IPS-20b (cell line): Measurements from ENCODE around the gene MANSC4.

ENCODE experiments used
- H3K27ac ChIP-seq: one replicate; pipeline ENCODE4 v1.5.1; 2013; ENCODE audit warnings: low read length
- H3K27me3 ChIP-seq: 2 replicates; pipeline ENCODE4 v1.6.1; 2013; ENCODE audit warnings: mild to moderate bottlenecking, low read length, inconsistent platforms; ENCODE audit not compliant: insufficient read depth
- H3K36me3 ChIP-seq: 2 replicates; pipeline ENCODE4 v1.6.1; 2013; ENCODE audit warnings: low read depth, mild to moderate bottlenecking, inconsistent platforms, low read length, moderate library complexity; ENCODE audit not compliant: insufficient read depth
- H3K4me1 ChIP-seq: 2 replicates; pipeline ENCODE4 v1.6.1; 2013; ENCODE audit warnings: mild to moderate bottlenecking, control low read depth, inconsistent platforms, low read length, moderate library complexity; ENCODE audit not compliant: insufficient read depth
- H3K4me3 ChIP-seq: 2 replicates; pipeline ENCODE4 v1.5.1; 2013; ENCODE audit warnings: mild to moderate bottlenecking, low read length, inconsistent platforms
- H3K9ac ChIP-seq: 2 replicates; pipeline ENCODE4 v1.6.1; 2013; ENCODE audit warnings: low read depth, mild to moderate bottlenecking, inconsistent platforms, low read length, moderate library complexity
- H3K9me3 ChIP-seq: 2 replicates; pipeline ENCODE4 v1.6.1; 2013; ENCODE audit warnings: mild to moderate bottlenecking, low read depth, low read length, inconsistent platforms; ENCODE audit not compliant: insufficient read depth

MANSC4 gene

DNA sequence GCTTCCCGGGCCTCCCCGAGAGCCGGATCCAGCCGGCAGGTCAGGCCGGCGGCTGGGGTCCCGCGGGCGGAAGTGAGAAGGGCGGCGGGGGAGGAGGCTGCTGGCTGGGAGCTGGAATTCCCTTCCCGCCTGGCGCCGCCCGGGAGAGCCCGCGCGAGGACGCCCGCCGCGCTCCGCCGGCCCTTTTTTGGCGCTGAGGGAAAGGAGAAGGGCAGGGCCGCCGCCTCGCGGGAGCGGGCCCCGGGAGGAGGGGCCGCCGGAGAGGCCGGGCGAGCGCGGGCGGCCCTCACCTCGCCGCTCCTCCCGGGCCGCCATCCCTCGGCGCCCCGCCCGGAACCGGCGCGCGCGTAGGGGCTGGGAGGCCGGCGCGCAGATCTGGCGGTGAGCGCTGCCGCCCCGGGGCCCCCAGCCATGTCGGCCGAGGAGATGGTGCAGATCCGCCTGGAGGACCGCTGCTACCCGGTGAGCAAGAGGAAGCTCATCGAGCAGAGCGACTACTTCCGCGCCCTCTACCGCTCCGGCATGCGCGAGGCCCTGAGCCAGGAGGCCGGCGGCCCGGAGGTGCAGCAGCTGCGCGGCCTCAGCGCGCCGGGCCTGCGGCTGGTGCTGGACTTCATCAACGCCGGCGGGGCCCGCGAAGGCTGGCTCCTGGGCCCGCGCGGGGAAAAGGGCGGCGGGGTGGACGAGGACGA, at the start of gene MANSC4, which contains the start of gene KLHL42:
MANSC4 (minus strand) TSS at position 317 of the 692 bp plus-strand sequence. CDS start 8,960 bp downstream, outside the sequence.
KLHL42 (plus strand) TSS at position 314 of the 692 bp plus-strand sequence; CDS start at position 412, 98 bp downstream.
- H3K4me1 ChIP-seq = peaks cover 8% of the 10 kb centered on the region; the same call in 1 of the 2 replicates
- no peaks in the 10 kb centered on the region for H3K9me3 ChIP-seq
- H3K36me3 ChIP-seq = peaks cover 9% of the 10 kb centered on the region; the same call in 1 of the 2 replicates
- H3K27ac ChIP-seq = peak within 1 kb of the TSS; percentile 72
- peak within 1 kb of the TSS; percentile 83 for H3K4me3 ChIP-seq
- H3K27me3 ChIP-seq = no peaks in the 10 kb centered on the region
- H3K9ac ChIP-seq = peak within 1 kb of the TSS; percentile 92; the same call in 1 of the 2 replicates

DNA sequence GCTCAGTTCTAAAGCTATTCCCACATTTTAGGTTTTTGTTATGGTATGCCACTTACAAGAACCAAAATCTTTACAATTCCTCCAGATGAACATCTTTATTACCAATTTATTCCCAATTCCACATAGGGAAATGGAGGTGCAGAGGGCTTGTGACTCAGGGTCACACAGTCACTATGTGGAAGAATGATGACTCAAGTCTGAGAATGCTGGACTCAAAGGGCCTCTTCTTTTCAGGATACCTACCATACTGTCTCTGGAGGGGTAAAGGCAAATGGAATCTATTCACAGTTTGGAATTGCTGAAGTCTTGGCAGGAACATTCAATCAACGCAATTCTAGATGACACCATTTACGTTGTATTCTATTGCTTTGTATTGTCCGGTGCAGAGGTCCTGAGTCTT, 48.2 kb upstream of the MANSC4 start:
- Histone ChIP-seq H3K27me3 (no peaks in the 10 kb centered on the region), H3K9me3 (no peaks in the 10 kb centered on the region), H3K9ac (no peak overlapping the region), H3K4me3 (no peak overlapping the region), H3K4me1 (peaks cover 3% of the 10 kb centered on the region; the same call in 1 of the 2 replicates), H3K27ac (no peak overlapping the region), H3K36me3 (no peaks in the 10 kb centered on the region)

DNA sequence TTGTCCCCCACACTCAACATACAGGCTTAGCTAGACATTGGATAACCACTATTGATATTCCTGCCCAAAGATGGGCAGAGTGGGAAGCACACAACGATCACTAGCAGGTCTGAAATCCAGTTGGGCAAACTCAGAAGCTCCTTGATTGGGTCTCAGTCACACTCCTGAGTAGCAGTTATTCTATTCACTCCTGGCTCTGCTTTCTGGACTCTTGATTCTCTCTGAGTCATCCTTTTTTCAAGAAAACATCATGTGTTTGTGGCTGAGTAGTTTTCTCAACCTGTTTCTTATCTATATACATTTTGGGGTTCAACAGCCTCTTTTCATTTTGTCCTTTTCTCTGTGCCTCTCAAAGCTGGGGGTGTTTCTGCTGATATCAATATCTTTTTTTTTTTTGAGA, 46.0 kb upstream of the MANSC4 start:
- Histone ChIP-seq H3K9ac (no peak overlapping the region), H3K4me3 (no peak overlapping the region), H3K9me3 (no peaks in the 10 kb centered on the region), H3K27me3 (no peaks in the 10 kb centered on the region), H3K36me3 (no peaks in the 10 kb centered on the region), H3K4me1 (no peaks in the 10 kb centered on the region; the same call in 1 of the 2 replicates), H3K27ac (no peak overlapping the region)

DNA sequence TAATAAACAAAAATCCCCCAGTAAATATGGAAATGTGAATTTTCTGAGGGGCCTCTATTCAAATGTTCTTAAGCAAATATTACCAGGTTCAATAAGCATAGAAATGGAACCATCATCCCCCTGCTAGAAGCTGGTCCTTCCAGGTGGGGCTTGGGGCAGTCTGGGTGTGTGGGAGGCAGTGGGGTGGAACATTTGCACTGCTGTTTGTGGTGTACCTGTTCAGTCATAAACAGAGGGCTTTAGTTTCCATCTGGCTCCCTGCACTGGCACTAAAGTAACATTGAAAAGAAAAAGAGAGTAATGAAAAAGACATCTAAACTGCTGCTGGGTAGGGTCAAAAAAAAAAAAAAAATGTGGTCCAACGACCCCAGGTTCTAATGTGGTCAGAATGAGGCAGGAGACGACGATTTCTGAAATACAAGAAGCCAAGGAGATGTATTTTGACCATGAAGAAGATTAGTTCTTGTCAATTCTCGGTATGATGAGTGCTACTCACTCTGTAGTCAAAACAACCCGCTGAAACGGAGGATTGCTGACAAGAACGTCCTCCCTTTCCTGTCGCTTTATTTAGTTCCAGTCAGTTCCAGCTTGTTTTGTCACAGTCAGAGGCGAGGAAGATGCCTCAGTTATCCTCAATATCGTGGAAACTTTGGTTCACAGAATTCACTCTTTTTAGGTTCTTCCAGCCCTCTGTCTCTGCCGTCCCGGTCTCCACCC, 44.2 kb upstream of the MANSC4 start:
- Histone ChIP-seq H3K4me3 (no peak overlapping the region), H3K27ac (no peak overlapping the region), H3K9ac (no peak overlapping the region)

DNA sequence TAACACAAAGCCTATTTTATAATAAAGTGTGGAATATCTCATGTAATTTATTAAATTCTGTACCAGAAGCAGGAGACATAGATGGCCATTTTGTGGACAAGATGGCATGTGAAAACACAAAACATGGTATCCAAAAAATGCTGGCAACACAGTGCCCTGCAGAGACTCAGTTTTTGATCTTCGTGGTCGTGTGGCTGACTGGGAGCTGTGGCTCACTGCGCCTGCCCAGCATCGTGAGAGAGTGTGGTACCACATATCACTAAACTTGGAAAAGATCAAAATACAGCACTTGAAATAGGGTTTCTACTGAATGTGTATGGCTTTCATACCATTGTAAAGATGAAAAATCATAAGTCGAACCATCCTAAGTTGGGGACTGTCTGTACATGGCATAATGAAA, 43.0 kb upstream of the MANSC4 start:
- no peak overlapping the region for H3K27ac ChIP-seq
- H3K27me3 ChIP-seq = no peaks in the 10 kb centered on the region
- H3K4me3 ChIP-seq = no peak overlapping the region
- H3K4me1 ChIP-seq = no peaks in the 10 kb centered on the region; the same call in 1 of the 2 replicates
- no peaks in the 10 kb centered on the region for H3K9me3 ChIP-seq
- no peaks in the 10 kb centered on the region for H3K36me3 ChIP-seq
- H3K9ac ChIP-seq = no peak overlapping the region

More for the DNA sequence above, 44.2 kb upstream of the MANSC4 start:
- Histone ChIP-seq H3K4me1 (no peaks in the 10 kb centered on the region; the same call in 1 of the 2 replicates), H3K9me3 (no peaks in the 10 kb centered on the region), H3K27me3 (no peaks in the 10 kb centered on the region), H3K36me3 (no peaks in the 10 kb centered on the region)

DNA sequence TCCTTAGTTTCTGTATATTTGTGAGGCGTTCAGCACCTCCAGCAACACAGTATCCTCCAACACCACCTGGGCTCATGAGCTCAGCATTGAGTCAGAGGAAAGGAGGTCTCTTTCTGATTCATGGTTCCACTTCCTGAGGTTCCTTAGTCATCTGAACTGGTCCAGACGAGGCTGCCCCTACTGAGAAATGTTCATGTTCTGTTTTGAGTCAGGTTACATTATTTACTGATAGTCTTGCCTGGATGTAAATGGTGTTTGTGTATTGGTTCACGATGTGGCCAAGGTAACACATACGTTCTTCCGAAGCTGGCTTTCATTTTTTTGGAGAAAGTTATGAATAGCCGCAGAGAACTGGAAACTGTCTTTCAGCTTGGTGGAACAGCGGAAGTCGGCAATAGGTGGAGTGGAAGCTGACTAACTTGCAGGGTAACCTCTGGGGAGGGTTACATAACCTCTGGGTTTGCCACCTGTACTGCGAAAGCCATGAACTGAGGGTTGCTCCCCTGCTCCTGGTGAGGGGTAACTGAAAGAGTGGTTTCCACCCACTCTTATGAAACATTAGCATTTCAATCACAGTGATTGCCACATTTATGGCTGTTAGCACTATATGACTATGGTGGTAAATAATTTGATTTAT, 42.2 kb upstream of the MANSC4 start:
- Histone ChIP-seq H3K4me1 (no peaks in the 10 kb centered on the region; the same call in 1 of the 2 replicates), H3K9ac (no peak overlapping the region), H3K36me3 (no peaks in the 10 kb centered on the region), H3K27ac (no peak overlapping the region), H3K27me3 (no peaks in the 10 kb centered on the region), H3K9me3 (no peaks in the 10 kb centered on the region), H3K4me3 (no peak overlapping the region)

DNA sequence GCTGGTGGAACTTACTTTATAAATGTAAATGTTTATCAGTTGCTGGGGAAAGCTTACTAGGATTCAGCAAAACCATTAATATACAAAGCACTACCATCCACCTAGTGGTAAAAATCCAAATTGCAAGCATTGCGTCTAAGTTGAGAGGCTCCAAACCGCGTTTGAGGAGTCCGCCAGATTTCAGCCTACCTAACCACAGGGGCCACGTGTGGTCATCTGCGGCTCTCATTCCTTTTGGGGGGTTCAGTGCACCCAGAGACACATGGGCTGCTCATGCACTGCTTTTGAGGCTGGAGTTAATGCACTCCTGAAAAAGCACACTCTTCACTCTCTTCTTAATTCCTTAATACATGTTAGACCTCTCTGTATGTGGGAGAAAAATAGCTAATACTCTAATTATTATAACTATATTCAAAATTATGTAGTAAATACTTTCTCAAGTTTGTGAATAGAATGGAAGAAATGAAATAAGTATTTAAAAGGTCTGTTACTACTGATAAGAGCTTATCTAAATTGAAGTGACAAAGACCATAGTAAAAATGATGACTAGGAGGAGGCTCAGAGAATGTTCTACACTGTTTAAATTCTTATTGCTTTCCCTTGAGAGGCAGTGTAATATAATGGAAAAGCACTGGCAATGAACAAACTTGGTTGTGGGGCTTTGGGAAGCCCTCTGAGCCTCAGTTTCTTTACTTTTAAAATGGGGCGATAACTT, 41.4 kb upstream of the MANSC4 start:
- H3K4me3 ChIP-seq = no peak overlapping the region
- H3K27me3 ChIP-seq = no peaks in the 10 kb centered on the region
- no peaks in the 10 kb centered on the region; the same call in 1 of the 2 replicates for H3K4me1 ChIP-seq
- no peak overlapping the region for H3K27ac ChIP-seq
- H3K9me3 ChIP-seq = no peaks in the 10 kb centered on the region
- H3K9ac ChIP-seq = no peak overlapping the region
- H3K36me3 ChIP-seq = no peaks in the 10 kb centered on the region

DNA sequence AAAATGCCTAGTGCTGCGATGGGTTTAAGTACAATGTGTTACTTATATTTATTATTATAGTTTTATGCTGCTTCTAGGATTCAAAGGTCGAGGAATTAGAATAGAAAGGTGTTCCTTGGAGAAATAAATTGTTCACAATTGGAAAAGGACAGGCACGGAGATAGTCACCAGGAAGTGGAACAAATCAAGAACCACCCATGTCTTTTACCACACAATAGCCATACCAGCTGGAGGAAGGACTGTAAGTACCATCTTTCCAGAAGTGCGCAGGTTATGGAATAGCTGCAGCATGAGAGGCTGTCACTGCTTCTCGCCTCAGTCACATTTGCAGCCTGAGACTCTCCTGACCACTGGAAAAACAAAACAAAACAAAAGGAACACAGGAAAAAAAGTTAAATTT, 40.5 kb upstream of the MANSC4 start:
- H3K9ac ChIP-seq = no peak overlapping the region
- H3K4me1 ChIP-seq = no peaks in the 10 kb centered on the region; the same call in 1 of the 2 replicates
- no peak overlapping the region for H3K27ac ChIP-seq

DNA sequence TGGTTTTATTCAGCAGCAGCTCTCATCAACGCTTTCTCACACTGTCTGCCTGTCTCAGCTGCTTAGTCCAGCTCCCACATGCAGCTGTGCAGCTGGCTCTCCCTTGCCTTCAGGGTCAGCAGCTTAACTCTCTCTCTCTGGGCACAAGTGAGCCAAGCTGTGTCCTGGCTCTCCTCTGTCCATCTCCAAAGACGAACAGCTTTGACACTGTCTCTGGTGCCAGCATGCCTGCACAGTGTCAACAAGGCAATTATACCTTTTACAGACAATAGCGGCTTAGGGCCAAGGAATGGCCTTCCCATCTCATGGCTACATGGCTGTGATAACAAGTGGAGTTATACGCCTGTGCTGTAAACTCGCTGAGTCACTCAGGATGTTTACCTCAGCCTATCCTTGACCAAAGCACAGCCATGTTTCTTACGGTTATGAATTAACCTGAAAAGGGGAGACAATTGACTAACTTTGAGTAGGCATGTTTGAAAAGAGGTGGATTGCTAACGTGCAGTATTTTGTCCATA, 38.4 kb upstream of the MANSC4 start:
- H3K9me3 ChIP-seq = no peaks in the 10 kb centered on the region
- H3K4me1 ChIP-seq = no peaks in the 10 kb centered on the region; the same call in 1 of the 2 replicates
- no peak overlapping the region for H3K9ac ChIP-seq
- no peak overlapping the region for H3K4me3 ChIP-seq
- H3K27me3 ChIP-seq = no peaks in the 10 kb centered on the region
- H3K27ac ChIP-seq = no peak overlapping the region
- no peaks in the 10 kb centered on the region for H3K36me3 ChIP-seq

More for the DNA sequence above, 40.5 kb upstream of the MANSC4 start:
- Histone ChIP-seq H3K9me3 (no peaks in the 10 kb centered on the region), H3K27me3 (no peaks in the 10 kb centered on the region), H3K4me3 (no peak overlapping the region), H3K36me3 (no peaks in the 10 kb centered on the region)

DNA sequence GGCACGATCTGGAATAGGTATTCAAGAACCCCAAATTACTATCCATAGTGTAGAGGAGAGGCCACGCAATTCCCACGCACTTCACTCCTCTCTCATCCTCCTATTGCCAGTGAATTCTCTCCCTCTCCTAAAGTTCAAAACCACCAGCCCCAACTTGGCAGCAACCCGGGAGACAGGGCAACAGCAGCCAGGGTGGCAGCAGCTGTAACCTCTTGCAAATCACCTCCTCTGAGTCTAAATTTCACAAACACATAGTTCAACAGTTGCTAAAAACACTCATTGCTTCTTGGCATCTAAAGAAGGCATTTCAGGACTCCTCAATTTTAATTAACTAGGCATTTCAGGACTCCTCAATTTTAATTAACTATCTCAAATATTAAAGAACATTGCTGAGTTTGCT, 37.7 kb upstream of the MANSC4 start:
- Histone ChIP-seq H3K9me3 (no peaks in the 10 kb centered on the region), H3K36me3 (no peaks in the 10 kb centered on the region), H3K4me1 (no peaks in the 10 kb centered on the region; the same call in 1 of the 2 replicates), H3K27me3 (no peaks in the 10 kb centered on the region), H3K4me3 (no peak overlapping the region), H3K9ac (no peak overlapping the region), H3K27ac (no peak overlapping the region)
